A549 treated with GW870086 at 1 μM for 4 hours (cell line): ENCODE results near the gene PPT2. TPM values are rescaled to one million over a fixed set of nuclear protein-coding genes. Genes with fewer than 3 reads are reported as not detected.

Experiments used
- total RNA-seq: library from RNA; stranded (reverse); fragments of 200-300 nt; extraction: Qiagen RNA extraction; gene quantifications from 5 replicates; pipeline ENCODE4 v1.2.3, GENCODE V29; 2022; ENCODE audit warnings: low read depth

Gene PPT2, protein sequence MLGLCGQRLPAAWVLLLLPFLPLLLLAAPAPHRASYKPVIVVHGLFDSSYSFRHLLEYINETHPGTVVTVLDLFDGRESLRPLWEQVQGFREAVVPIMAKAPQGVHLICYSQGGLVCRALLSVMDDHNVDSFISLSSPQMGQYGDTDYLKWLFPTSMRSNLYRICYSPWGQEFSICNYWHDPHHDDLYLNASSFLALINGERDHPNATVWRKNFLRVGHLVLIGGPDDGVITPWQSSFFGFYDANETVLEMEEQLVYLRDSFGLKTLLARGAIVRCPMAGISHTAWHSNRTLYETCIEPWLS
- 7.8 to 10.0 TPM (median 9.0 TPM) in 5 replicates for total RNA-seq

DNA sequence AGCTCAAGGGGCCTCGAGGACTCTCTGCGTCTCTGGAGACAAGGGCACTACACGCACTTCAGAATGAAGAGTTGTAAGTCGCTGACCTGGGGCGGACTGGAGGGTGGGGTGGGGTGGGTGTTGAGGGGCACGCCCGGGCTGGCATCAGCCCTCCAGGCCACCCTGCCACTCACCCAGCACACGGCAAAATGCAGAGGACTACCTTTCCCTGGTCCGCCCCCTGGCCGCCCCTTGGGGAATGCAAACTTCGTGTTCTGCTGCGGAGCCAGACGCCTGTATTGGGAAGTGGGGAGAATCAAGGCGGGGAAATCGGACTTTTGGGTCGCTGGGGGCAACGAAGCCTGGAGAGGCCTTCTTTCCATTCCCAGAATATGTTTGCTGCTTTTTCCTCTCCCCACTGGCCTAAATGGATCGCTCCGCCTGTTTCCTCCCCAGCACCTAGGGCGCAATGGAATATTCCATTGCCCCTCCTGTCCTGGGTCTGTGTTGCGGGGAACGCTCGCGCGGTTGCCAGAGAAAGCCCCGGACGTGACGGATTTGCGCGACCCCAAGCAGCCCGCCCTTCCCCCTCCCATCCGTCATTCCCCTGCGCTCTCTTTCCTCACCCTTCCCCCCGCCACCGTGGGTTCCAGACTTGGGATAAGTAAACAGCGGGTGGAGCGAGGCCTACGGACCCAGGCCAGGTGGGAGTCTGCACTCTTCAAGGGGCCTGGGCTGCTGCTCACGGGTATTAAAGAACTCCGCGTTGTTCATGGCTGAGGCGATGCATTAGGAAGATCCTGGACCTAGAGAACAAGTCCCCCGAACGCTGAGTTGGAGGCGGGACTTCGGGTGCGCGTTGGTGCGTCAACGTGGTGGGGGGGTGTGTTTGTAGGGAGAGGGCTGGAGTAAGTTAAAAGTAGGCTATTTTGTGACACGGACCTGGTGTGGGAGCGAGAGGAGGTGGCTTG lies at the start of gene PPT2:
PPT2 (plus strand) TSS at position 578 of the 950 bp plus-strand sequence. CDS start 454 bp downstream, outside the sequence.

DNA sequence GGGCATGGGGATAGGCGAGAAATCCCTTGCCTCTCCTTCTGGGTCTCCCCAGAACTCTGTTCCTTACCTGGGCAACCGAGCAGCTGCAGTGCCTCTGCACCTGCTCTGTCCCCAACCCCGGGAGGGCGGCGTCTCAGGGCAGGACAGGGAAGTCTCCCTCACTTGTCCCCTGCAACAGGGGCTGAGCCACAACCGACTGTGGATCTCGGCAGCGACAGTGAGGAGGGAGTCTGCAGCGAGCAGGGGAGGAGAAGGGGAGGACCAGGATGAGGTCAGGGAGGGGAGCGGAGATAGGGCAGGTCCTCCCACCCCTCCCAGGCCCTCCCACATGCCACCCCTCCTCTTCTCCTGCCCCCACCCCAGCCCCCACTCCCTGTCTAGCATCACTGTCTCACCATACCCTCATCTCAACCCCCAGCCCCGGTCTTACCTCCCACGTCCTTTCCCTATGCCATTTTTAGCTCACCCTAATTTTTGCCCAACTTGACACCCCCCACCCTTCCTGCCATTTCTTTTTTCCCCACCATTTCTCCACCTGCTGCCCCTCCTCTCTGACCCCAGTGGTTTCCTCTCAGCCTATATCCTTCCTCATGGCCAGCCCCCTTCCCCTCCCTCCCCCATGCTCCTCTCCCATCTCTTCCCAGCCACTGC lies 44.7 kb upstream of the PPT2 start, which contains the start of gene TNXB:
TNXB (minus strand) TSS at position 225 of the 651 bp plus-strand sequence. CDS start 11,140 bp downstream, outside the sequence.

DNA sequence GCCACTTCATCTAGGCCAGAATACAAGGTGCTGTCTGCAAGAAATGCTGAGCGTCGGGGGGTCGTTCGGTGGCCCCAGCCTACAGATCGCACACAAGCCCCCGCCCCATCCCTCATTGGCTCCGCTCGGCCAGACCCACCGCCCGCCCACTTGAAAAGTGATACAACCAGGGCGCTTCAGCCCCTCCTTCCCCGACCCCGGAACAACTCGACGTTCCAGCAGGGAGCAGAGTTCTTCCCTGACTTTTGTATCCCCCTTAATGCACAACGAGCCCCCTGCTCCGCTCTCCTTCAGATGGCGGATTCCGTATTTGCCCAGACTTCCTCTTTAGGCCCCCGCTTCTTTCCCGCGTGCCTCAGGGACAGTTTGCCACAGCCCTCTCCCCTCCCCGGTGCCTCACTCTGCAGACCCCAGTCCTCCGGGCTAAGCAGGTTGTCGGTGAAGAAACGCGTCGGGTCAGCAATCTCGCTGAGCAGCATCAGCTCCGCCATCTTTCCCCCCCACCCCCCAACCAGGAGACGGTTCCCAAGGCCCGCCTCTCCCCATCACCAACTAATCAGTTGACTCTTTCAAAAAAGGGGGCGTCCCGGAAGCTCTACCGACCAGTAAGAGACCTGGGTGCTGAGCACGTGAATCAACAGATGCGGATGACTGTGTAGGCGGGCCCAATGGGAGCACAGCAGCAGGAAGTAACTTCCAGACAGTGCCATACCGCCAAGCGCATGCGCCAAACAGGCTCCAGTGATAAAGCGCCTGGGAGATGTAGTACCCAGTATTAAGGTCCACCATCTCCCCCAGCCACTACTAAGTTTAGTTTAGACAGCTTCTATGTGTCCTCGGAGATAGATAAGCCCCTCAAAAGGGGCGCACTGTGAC lies 26.0 kb upstream of the PPT2 start, which contains the start of gene ATF6B:
ATF6B (minus strand) TSS at position 530 of the 876 bp plus-strand sequence; CDS start at position 491, 39 bp downstream.

DNA sequence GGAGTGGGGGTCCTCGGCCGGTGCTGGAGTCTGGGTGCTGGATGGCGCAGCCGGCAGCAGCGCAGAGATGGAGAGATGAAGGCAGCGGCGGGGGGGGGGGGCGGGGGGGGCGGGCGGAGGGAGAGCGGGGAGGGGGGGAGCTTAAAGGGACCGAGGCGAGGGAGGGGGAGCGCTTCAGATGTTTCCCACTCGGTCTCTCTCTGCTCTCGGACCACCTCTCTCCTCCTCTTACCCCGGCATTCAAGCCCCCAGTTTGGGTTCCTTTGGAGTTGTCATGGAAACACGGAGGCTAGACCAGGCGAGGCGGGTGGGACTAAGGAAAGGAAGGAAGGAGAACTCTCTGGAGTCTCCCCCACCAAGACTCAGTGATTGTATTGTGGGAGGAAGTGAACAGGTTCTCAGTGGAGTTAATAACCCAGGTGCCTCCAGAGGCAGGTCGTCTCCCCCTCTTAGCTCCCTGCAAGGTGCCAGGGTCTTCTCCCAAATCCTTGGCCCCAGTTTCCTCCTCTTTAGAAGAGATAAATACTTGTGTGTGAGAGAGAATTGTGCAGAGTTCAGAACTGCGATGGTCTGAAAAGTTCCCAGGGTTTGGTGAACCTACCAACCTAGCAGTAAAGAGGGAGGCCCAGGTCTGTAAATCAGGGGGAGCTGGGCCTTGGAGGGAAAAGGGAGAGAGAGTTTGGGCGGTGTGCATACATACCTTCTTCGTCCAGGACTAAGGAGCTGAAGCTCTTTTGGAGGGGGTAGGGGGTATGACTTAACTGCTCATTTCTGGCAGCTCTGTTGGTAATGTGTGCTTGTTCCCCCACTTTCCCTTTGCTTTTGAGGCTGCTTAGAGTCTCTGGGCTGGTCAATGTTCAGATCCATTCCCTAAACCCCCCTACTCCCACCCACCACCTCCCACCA lies 1.8 kb upstream of the PPT2 start, which contains the start of gene PRRT1:
PRRT1 (minus strand) TSS at position 77 of the 906 bp plus-strand sequence. CDS start 112 bp downstream, outside the sequence.

DNA sequence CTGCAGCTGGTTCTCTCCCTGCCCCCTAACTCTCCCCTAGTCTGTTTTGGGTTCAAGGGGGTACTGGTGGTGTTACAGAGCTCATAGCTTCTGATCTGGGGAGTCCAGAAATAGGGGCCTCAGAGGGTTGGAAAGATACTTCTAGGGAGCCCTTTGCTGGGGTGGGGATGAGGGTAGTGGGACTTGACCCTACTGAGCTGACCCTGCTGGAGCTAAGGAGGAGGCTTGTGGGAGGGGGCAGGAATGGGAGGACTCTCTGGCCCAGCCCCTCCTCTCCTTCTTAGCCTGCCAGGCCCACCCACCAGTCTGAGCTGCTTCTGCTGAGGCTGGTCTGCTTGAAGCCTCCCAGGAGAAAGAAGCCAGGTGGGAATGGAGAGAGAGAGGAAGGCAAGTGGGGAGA lies 10.4 kb downstream of the PPT2 start, which contains the start of gene EGFL8:
EGFL8 (plus strand) TSS at position 301 of the 400 bp plus-strand sequence. CDS start 1,571 bp downstream, outside the sequence.

DNA sequence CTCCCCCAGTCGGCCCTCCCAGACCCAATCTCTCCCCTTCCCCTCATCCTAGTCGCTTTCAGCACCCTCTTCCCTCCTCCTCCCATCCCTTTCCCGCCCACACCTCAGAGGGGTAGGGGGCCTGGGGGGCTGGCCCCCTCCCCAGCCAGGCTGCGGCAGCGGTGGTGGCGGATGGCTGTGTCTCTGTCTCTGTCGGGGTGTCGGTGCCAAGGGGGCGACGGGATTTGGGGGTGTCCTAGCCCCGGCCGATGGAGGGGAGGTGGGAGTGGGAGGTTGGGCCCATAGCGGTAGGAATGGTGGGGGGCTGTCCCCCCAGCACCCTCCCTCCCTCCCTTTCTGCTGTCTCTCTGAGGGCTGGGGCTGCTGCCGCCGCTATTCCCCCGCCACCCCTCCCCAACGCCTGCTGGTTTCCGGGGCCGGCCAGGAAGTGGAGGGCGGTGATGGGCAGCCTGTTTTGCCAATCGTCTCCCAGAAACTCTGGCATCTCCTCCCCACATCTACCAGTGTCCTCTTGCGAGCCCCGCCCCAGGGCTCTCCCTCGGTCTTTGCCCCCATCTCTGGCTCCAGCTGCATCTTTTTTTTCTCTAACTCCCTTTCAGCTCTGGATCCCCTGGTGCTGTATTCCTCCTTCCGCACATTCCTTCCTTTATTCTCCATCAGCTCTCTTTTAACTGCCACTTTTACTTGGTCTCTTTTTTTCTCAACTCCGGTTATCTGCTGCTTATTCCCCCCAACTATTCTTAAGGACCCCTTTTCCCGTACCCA lies 22.0 kb downstream of the PPT2 start, which contains the start of gene AGPAT1:
AGPAT1 (minus strand) TSS at position 374 of the 765 bp plus-strand sequence. CDS start 4,588 bp downstream, outside the sequence.

DNA sequence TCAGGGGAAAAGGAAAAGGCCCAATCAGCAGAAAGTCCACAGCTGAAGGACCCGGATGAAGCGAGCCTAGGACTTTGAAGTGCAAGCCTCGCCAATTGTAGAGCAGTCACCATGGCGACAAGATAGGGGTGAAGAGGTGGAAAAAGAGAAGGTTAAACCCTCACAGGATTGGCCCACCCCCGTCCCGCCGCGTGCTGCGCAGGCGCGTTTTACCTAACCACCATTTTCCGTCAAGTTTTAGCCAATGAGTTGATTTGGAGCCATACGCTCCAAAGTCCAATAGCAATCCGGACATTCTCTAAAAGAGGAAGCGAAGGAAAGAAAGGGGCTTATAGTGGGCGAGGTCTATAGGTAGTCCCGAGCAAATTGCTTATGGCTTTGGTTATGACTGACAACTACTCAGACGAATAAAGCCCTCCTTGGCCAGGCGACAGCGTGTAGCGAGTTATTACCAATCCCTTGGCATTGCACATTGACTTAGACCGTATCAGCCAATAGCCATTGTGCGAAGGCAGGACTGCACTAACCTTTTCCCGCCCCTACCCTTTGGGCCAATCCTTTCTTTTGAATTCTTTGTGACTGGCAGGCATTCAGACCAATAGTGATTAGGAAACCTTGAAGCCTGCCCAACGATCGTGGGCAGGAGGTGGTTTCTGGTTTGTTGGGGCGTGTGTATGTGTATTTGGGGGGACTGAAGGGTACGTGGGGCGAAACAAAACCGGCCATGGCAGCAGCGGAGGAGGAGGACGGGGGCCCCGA lies 24.0 kb downstream of the PPT2 start, which contains the start of gene RNF5:
RNF5 (plus strand) TSS at position 618 of the 759 bp plus-strand sequence; CDS start at position 725, 107 bp downstream.

DNA sequence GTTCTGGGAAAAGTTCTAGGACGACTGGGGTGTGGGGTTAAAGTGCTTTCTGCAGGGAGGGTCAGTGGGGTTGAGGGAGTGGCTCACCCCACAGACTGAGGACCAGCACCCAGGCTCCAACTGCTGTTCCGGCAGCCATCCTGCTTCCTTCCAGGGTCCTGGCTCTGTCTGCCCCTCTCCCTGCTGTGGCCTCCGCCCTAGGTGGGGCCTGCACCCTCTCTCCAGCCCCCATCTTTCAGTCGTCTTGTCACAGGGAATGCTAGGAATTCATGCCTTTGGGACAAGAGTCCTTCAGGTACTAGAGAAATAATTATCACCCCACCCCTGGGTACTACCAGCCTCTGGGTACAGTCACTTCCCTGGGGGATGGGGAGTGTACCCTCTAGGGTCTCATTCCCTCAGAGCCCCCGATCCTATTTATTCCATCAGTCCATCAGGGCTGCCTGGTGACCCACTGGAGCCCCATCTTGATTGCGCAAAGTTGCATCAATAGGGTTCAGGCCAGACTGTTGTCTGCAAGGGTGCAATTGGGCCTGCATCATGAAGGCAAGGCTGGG lies 30.2 kb downstream of the PPT2 start, which contains the start of gene AGER:
AGER (minus strand) TSS at position 170 of the 557 bp plus-strand sequence; CDS start at position 139, 31 bp downstream.

DNA sequence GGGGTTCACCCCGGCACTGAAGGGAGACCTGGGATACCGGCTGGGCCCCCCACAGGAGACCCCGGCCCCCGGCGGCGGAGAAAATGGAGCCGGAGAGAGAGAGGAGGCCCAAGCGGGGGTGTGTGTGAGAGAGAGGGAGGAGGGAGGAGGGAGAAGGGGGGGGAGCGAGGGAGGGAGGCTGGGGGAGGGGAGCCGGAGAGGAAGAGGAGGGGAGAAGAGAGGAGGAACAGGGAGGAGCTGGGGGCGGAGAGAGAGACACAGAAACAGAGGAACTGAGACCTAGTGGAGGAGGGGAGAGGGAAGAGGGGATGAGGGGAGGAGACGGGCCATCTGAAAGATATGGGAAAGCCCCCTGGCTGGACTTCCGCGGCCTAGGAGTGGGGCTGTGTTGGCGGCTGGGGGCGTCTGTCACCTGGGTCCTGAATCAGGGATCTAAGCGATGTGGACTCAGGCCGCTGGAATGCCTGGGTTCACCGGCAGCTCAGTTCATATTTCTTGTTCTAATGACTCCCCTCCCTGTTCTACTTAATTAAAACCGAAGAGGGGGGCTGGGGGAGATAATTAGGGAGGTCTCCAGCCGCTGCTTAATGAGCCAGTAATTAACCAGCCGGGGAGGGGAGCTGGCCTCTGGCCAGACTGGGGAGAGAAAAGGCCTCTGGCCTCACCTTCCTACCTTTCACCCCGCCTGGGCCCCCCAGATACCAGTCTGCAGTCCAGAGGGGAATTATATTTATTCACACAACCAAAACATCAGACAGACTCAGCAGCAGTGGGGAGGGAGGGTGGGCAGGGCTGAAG lies 36.3 kb downstream of the PPT2 start, which contains the start of gene PBX2:
PBX2 (minus strand) TSS at position 149 of the 798 bp plus-strand sequence. CDS start 287 bp downstream, outside the sequence.

DNA sequence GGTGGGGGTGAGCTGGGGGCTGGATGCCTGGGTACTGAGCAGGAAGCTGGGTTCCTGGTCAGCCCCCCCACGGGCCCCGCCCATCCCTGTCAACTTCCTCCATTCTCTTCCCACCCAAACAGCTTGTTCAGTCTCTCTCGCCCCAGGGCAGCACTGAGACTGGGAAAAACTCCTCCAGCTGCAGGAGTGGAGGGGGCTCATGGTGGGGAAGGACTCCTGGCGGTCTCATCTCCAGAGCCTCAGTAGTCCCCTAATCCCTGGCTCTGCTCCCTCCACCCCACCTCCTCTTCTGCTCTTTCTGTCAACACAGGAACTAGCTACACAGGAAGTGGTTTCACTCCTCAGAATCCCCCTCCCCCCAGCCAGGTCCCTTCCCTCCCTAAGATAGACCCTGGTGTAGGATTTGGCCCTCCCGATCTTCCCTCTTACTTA lies 38.7 kb downstream of the PPT2 start, which contains the start of gene GPSM3:
GPSM3 (minus strand) TSS at position 36 of the 432 bp plus-strand sequence. CDS start 130 bp downstream, outside the sequence.

Other genes with a start within 250 kb of the PPT2 start
- gene C2, start 226.4 kb upstream of the PPT2 start, total RNA-seq = 0.07 to 0.43 TPM (median 0.23 TPM) in 5 replicates
- gene CFB, start 208.0 kb upstream of the PPT2 start, total RNA-seq = 1.6 to 3.3 TPM (median 2.4 TPM) in 5 replicates
- 73.9 to 80.8 TPM (median 79.3 TPM) in 5 replicates for gene NELFE, start 195.2 kb upstream of the PPT2 start, total RNA-seq
- gene SKIC2, start 195.0 kb upstream of the PPT2 start, total RNA-seq = 16.7 to 25.7 TPM (median 25.0 TPM) in 5 replicates
- gene DXO, start 182.0 kb upstream of the PPT2 start, total RNA-seq = 10.4 to 12.0 TPM (median 11.0 TPM) in 5 replicates
- gene C4A, start 172.1 kb upstream of the PPT2 start, total RNA-seq = 0.87 to 1.7 TPM (median 0.93 TPM) in 5 replicates
- 0.53 to 1.4 TPM (median 1.1 TPM) in 5 replicates for gene C4B, start 139.3 kb upstream of the PPT2 start, total RNA-seq
- gene CYP21A2, start 115.7 kb upstream of the PPT2 start, total RNA-seq = 0.08 TPM in 1 of 5 replicates, not detected in the others
- gene TNXB, start 44.8 kb upstream of the PPT2 start, total RNA-seq = 0.42 to 1.3 TPM (median 0.65 TPM) in 5 replicates
- gene ATF6B, start 25.9 kb upstream of the PPT2 start, total RNA-seq = 25.5 to 33.4 TPM (median 33.2 TPM) in 5 replicates
- gene FKBPL, start 23.9 kb upstream of the PPT2 start, total RNA-seq = 6.4 to 7.8 TPM (median 7.4 TPM) in 5 replicates
- 0.41 to 0.74 TPM (median 0.62 TPM) in 5 replicates for gene PRRT1, start 2.2 kb upstream of the PPT2 start, total RNA-seq
- 0.94 to 1.8 TPM (median 1.5 TPM) in 5 replicates for gene EGFL8, start 10.5 kb downstream of the PPT2 start, total RNA-seq
- gene AGPAT1, start 21.9 kb downstream of the PPT2 start, total RNA-seq = 29.2 to 39.1 TPM (median 37.9 TPM) in 5 replicates
- 32.6 to 46.6 TPM (median 46.1 TPM) in 5 replicates for gene RNF5, start 24.3 kb downstream of the PPT2 start, total RNA-seq
- 1.3 to 2.3 TPM (median 2.0 TPM) in 5 replicates for gene AGER, start 30.1 kb downstream of the PPT2 start, total RNA-seq
- 10.9 to 18.1 TPM (median 17.2 TPM) in 5 replicates for gene PBX2, start 36.1 kb downstream of the PPT2 start, total RNA-seq
- 0.22 to 0.49 TPM (median 0.43 TPM) in 5 replicates for gene GPSM3, start 38.5 kb downstream of the PPT2 start, total RNA-seq
- 0.38 to 0.79 TPM (median 0.71 TPM) in 5 replicates for gene NOTCH4, start 69.9 kb downstream of the PPT2 start, total RNA-seq
- not detected in 5 replicates for gene TSBP1, start 217.8 kb downstream of the PPT2 start, total RNA-seq